HCT116 (cell line): ENCODE measurements around the gene LMBR1L. TPM values are rescaled to one million over a fixed set of nuclear protein-coding genes. Genes with fewer than 3 reads are reported as not detected.
A peak's percentile ranks its signal among the peaks of the same experiment; 100 is the strongest.

ENCODE experiments used
- ATAC-seq: fragments of 200-7000 bp; cut with Tn5 transposase; 2 replicates; pipeline ENCODE4 v1.9.1; 2020; ENCODE audit warnings: mild to moderate bottlenecking, moderate library complexity
- BruUV-seq: library from RNA; stranded (reverse); fragments of 400-500 nt; replicated peaks from 2 replicates; lab custom pipeline; 2021; lab: Mats Ljungman, UMichigan
- CTCF ChIA-PET: fragments of 300-600 bp; sonication (Branson Sonifier 250); formaldehyde crosslinking; loops from one replicate; lab custom pipeline; 2021; ENCODE audit warnings: antibody characterized with exemption; lab: Charles Lee
- POLR2A ChIA-PET: fragments of 300-600, 350-600 bp; sonication (Branson Sonifier 250); formaldehyde crosslinking; loops from one replicate; lab custom pipeline; 2021; ENCODE audit warnings: antibody characterized with exemption; lab: Charles Lee
- RAD21 ChIA-PET, 2 experiments: fragments of 300-600 bp; sonication (Branson Sonifier 250); formaldehyde crosslinking; loops; one replicate each; lab custom pipeline; 2023; ENCODE audit warnings: low total read pairs in 2 of 2; ENCODE audit not compliant: uncharacterized antibody in 2 of 2, unreplicated experiment in 2 of 2, low non-redundant PET in 1 of 2; lab: Charles Lee
- DNase-seq: peaks from one replicate; pipeline ENCODE4 v3.0.0-alpha.2; 2010; ENCODE audit warnings: low read depth, low spot score
- H2AFZ ChIP-seq: fragments of 200-600 bp; shearing (Covaris generic), sonication (generic); 2 replicates; pipeline ENCODE4 v1.6.1; 2017; ENCODE audit warnings: low read depth, mixed run types, mixed read lengths, antibody characterized with exemption, low read length; ENCODE audit not compliant: poor library complexity, severe bottlenecking
- H3K27ac ChIP-seq: 2 replicates; pipeline ENCODE4 v1.5.1; 2012; ENCODE audit warnings: low read depth, low read length
- H3K27me3 ChIP-seq: fragments of 200-600 bp; sonication (generic); 2 replicates; pipeline ENCODE4 v1.6.1; 2016; ENCODE audit warnings: mixed run types, low read length, mixed read lengths; ENCODE audit not compliant: insufficient read depth
- H3K36me3 ChIP-seq, 2 experiments: fragments of 200-500 bp in 1 of 2; fragments of 200-600 bp in 1 of 2; sonication (Bioruptor generic) in 1 of 2; sonication (generic) in 1 of 2; 2 replicates each; pipeline versions ENCODE4 v1.5.1 to v1.6.1; 2014 to 2016; ENCODE audit warnings: low read length in 2 of 2, inconsistent platforms in 1 of 2, mixed read lengths in 1 of 2, mixed run types in 1 of 2; ENCODE audit not compliant: insufficient read depth in 2 of 2, control insufficient read depth in 1 of 2
- H3K4me1 ChIP-seq, 2 experiments: fragments of 200-600 bp in 1 of 2; sonication (generic) in 1 of 2; 2 replicates each; pipeline versions ENCODE4 v1.5.1 to v1.6.1; 2012 to 2017; ENCODE audit warnings: low read length in 2 of 2, inconsistent platforms in 1 of 2, mild to moderate bottlenecking in 1 of 2, mixed read lengths in 1 of 2, mixed run types in 1 of 2, moderate library complexity in 1 of 2; ENCODE audit not compliant: insufficient read depth in 2 of 2, control insufficient read depth in 1 of 2
- H3K4me2 ChIP-seq: fragments of 200-600 bp; sonication (generic); 2 replicates; pipeline ENCODE4 v1.6.1; 2017; ENCODE audit warnings: mixed run types, low read length, mixed read lengths
- H3K4me3 ChIP-seq, 2 experiments: fragments of 200-600 bp in 1 of 2; sonication (generic) in 1 of 2; replicated peaks in 1 of 2; 2 replicates each; pipeline ENCODE4 v1.5.1; 2011 to 2016; ENCODE audit warnings: low read length in 2 of 2, control low read depth in 1 of 2, low read depth in 1 of 2, mild to moderate bottlenecking in 1 of 2, mixed read lengths in 1 of 2, mixed run types in 1 of 2
- H3K79me2 ChIP-seq: fragments of 200-600 bp; sonication (generic); 2 replicates; pipeline ENCODE4 v1.6.1; 2017; ENCODE audit warnings: mild to moderate bottlenecking, mixed run types, low read length, moderate library complexity, mixed read lengths; ENCODE audit not compliant: insufficient read depth
- H3K9ac ChIP-seq: fragments of 200-600 bp; sonication (generic); 2 replicates; pipeline ENCODE4 v1.6.1; 2016; ENCODE audit warnings: low read length, mixed read lengths
- H3K9me2 ChIP-seq: fragments of 200-600 bp; sonication (generic), shearing (Covaris generic); 2 replicates; pipeline ENCODE4 v1.6.1; 2017; ENCODE audit warnings: mixed run types, mild to moderate bottlenecking, moderate library complexity; ENCODE audit not compliant: insufficient read depth
- H3K9me3 ChIP-seq, 2 experiments: fragments of 200-500 bp in 1 of 2; fragments of 200-600 bp in 1 of 2; sonication (Bioruptor generic) in 1 of 2; sonication (generic) in 1 of 2; 2 replicates each; pipeline ENCODE4 v1.6.1; 2014 to 2017; ENCODE audit warnings: low read length in 2 of 2, mixed read lengths in 2 of 2, inconsistent platforms in 1 of 2, low read depth in 1 of 2, mild to moderate bottlenecking in 1 of 2, mixed run types in 1 of 2, moderate library complexity in 1 of 2; ENCODE audit not compliant: control insufficient read depth in 1 of 2, insufficient read depth in 1 of 2
- H4K20me1 ChIP-seq: fragments of 200-600 bp; sonication (generic), shearing (Covaris generic); 2 replicates; pipeline ENCODE4 v1.6.1; 2017; ENCODE audit warnings: mixed run types, mild to moderate bottlenecking, moderate library complexity; ENCODE audit not compliant: insufficient read depth
- EGR1 ChIP-seq: IDR thresholded peaks from 2 replicates; pipeline ENCODE4 v1.6.1; 2012; ENCODE audit warnings: low read depth
- EZH2phosphoT487 ChIP-seq: fragments of 200-600 bp; IDR thresholded peaks from 2 replicates; pipeline ENCODE4 v1.6.1; 2018; ENCODE audit warnings: antibody characterized with exemption, borderline replicate concordance
- MAX ChIP-seq: IDR thresholded peaks from 2 replicates; pipeline ENCODE4 v1.6.1; 2012
- POLR2AphosphoS5 ChIP-seq: IDR thresholded peaks from 2 replicates; pipeline ENCODE4 v1.6.1; 2011; ENCODE audit warnings: mild to moderate bottlenecking, low read depth, low read length, moderate library complexity
- RAD21 ChIP-seq: IDR thresholded peaks from 2 replicates; pipeline ENCODE4 v1.6.1; 2012; ENCODE audit warnings: low read depth, mild to moderate bottlenecking
- SIN3A ChIP-seq: IDR thresholded peaks from 2 replicates; pipeline ENCODE4 v1.6.1; 2012; ENCODE audit warnings: low read depth
- SP1 ChIP-seq: IDR thresholded peaks from 2 replicates; pipeline ENCODE4 v1.6.1; 2012; ENCODE audit warnings: low read depth
- SRF ChIP-seq: IDR thresholded peaks from 2 replicates; pipeline ENCODE4 v1.6.1; 2012; ENCODE audit warnings: low read depth
- TCF7L2 ChIP-seq: IDR thresholded peaks from 2 replicates; pipeline ENCODE4 v1.7.0; 2011; ENCODE audit warnings: borderline replicate concordance, inconsistent platforms; ENCODE audit not compliant: insufficient read depth, insufficient read length; ENCODE audit errors: extremely low read depth
- YY1 ChIP-seq: IDR thresholded peaks from 2 replicates; pipeline ENCODE4 v1.6.1; 2011; ENCODE audit warnings: low read length, low read depth, moderate library complexity, mild to moderate bottlenecking; ENCODE audit not compliant: insufficient replicate concordance; ENCODE audit errors: extremely low read depth
- ZNF274 ChIP-seq: fragments of 200-500 bp; sonication (Bioruptor generic); IDR thresholded peaks from 2 replicates; pipeline ENCODE4 v1.6.1; 2014; ENCODE audit warnings: mild to moderate bottlenecking, low read depth, low read length, inconsistent platforms
- intact Hi-C: fragments of 100-400 bp; cut with micrococcal nuclease; formaldehyde crosslinking; loops from 2 replicates; pipeline ENCODE4 v1.10.0; 2022
- total RNA-seq: library from RNA; stranded (reverse); gene quantifications from one replicate; pipeline ENCODE4 v1.2.1, GENCODE V29; 2021; ENCODE audit not compliant: unreplicated experiment
- TF ChIP-seq, protein P1 (sequence below): IDR thresholded peaks from 2 replicates; pipeline ENCODE4 v1.6.1; 2011; ENCODE audit warnings: mild to moderate bottlenecking, low read length, moderate library complexity; ENCODE audit not compliant: insufficient replicate concordance; ENCODE audit errors: extremely low read depth
- TF ChIP-seq, protein P2 (sequence below), 3 experiments: fragments of 200-600 bp in 1 of 3; sonication (generic) in 1 of 3; IDR thresholded peaks in 2 of 3; conservative IDR thresholded peaks in 1 of 3; 2 replicates each; pipeline ENCODE4 v1.5.1; 2012 to 2017; ENCODE audit warnings: low read depth in 2 of 3, low read length in 2 of 3, antibody characterized with exemption in 1 of 3, borderline replicate concordance in 1 of 3, control low read depth in 1 of 3, mild to moderate bottlenecking in 1 of 3, mixed read lengths in 1 of 3, mixed run types in 1 of 3, moderate library complexity in 1 of 3; ENCODE audit not compliant: insufficient read depth in 1 of 3

LMBR1L gene
- total RNA-seq, 1 experiment from 2014 or later: 44.4 TPM

- CTCF ChIA-PET: interaction anchor here (0.8 to 3.2 kb wide), 13 partner anchors 9 to 105 kb away, joined by 3 to 27 read pairs (median 6); partner anchors contain the start of genes LMBR1L, RHEBL1 and TUBA1A
These were observed 19.8 kb upstream of the LMBR1L start for GRCh38 chr12:49130151-49131050.

More at GRCh38 chr12:49130151-49131050, 19.8 kb upstream of the LMBR1L start:
- POLR2A ChIA-PET: interaction anchor here (0.6 to 3.1 kb wide), 37 partner anchors 9 to 1660 kb away, joined by 3 to 30 read pairs (median 5); partner anchors contain the start of genes DDX23, LMBR1L, MCRS1 and RHEBL1
- H3K27ac ChIP-seq: peak overlapping the region; percentile 99
- peak; percentile 26; the same call in 1 of the 2 replicates for TF ChIP-seq SP1
- TF ChIP-seq, protein P1, sequence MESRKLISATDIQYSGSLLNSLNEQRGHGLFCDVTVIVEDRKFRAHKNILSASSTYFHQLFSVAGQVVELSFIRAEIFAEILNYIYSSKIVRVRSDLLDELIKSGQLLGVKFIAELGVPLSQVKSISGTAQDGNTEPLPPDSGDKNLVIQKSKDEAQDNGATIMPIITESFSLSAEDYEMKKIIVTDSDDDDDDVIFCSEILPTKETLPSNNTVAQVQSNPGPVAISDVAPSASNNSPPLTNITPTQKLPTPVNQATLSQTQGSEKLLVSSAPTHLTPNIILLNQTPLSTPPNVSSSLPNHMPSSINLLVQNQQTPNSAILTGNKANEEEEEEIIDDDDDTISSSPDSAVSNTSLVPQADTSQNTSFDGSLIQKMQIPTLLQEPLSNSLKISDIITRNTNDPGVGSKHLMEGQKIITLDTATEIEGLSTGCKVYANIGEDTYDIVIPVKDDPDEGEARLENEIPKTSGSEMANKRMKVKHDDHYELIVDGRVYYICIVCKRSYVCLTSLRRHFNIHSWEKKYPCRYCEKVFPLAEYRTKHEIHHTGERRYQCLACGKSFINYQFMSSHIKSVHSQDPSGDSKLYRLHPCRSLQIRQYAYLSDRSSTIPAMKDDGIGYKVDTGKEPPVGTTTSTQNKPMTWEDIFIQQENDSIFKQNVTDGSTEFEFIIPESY: no peak
- TF ChIP-seq SIN3A: peak; percentile 71
- peak; percentile 80 for TF ChIP-seq TCF7L2
- peak; percentile 51; the same call in 1 of the 2 replicates for TF ChIP-seq SRF
- TF ChIP-seq POLR2AphosphoS5: peak; percentile 65; the same call in 1 of the 2 replicates
- peak; percentile 98 for TF ChIP-seq MAX
- TF ChIP-seq RAD21: peak; percentile 46; the same call in 1 of the 2 replicates
- TF ChIP-seq ZNF274: no peak
- TF ChIP-seq, protein P2, sequence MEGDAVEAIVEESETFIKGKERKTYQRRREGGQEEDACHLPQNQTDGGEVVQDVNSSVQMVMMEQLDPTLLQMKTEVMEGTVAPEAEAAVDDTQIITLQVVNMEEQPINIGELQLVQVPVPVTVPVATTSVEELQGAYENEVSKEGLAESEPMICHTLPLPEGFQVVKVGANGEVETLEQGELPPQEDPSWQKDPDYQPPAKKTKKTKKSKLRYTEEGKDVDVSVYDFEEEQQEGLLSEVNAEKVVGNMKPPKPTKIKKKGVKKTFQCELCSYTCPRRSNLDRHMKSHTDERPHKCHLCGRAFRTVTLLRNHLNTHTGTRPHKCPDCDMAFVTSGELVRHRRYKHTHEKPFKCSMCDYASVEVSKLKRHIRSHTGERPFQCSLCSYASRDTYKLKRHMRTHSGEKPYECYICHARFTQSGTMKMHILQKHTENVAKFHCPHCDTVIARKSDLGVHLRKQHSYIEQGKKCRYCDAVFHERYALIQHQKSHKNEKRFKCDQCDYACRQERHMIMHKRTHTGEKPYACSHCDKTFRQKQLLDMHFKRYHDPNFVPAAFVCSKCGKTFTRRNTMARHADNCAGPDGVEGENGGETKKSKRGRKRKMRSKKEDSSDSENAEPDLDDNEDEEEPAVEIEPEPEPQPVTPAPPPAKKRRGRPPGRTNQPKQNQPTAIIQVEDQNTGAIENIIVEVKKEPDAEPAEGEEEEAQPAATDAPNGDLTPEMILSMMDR (IDR thresholded peaks at IDR 0.05 in 2 of 3, conservative IDR thresholded peaks at IDR 0.05 in 1 of 3; ENCODE audit: borderline replicate concordance in 1 of 3, insufficient read depth in 1 of 3, low read depth in 2 of 3, low read length in 2 of 3): peak; percentile 62 to 94 (median 89)
- TF ChIP-seq YY1: peak; percentile 76
- no peak for TF ChIP-seq EZH2phosphoT487
- TF ChIP-seq EGR1: peak; percentile 98
- TF ChIP-seq, all 23 proteins: peak for 10
- peak; percentile 78 for DNase-seq
- peak; percentile 63 for ATAC-seq
- H3K36me3 ChIP-seq: peaks cover 16 to 30% of the 10 kb centered on the region in 2 experiments
- H3K9me3 ChIP-seq: no peaks in the 10 kb centered on the region
- intact Hi-C loops: loop anchor here (1.0 to 10.0 kb wide), 4 partner anchors 42 to 134 kb away; no protein-coding TSS in a partner anchor
- H3K79me2 ChIP-seq: peaks cover 50% of the 10 kb centered on the region
- peaks cover 12 to 37% of the 10 kb centered on the region in 2 experiments; a peak in 3 of 4 replicates for H3K4me1 ChIP-seq
- BruUV-seq: TSS peak; percentile 65
- RAD21 ChIA-PET: interaction anchor here (0.7 to 1.3 kb wide), 2 partner anchors 9 to 95 kb away, joined by 3 to 5 read pairs; no protein-coding TSS in a partner anchor
- no peaks in the 10 kb centered on the region for H3K9me2 ChIP-seq
- H2AFZ ChIP-seq: no peak overlapping the region
- peak overlapping the region; percentile 100 for H3K9ac ChIP-seq
- H4K20me1 ChIP-seq: peaks cover 14% of the 10 kb centered on the region; the same call in 1 of the 2 replicates
- H3K27me3 ChIP-seq: no peaks in the 10 kb centered on the region
- peak overlapping the region; percentile 96 for H3K4me2 ChIP-seq
- H3K4me3 ChIP-seq: peak overlapping the region; percentile 97
